Measurements from ENCODE around the gene CTSS.

DNA sequence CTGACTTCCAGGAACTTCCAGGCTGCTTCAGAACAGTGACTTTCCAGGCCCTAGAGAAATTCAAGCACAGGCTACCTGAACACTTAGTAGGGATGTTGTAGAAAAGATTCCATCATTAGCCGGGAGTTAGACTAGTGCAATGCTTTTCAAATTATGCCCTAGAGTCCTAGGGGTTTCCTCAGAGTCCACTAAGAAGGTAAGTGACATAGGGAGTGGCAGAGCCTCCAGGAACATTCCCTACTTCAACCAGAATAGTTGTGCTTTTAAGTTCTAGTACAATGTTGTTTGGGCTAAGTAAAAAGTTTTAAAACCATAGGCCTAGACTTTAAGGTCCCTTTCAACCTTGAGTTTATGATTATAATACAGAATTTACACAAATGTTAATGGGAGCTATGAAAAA, 59.5 kb downstream of the CTSS start:
- no peak for TF ChIP-seq CTCF (conservative IDR thresholded peaks at IDR 0.05; ENCODE audit: low read length)
- no peak for TF ChIP-seq EZH2phosphoT487 (IDR thresholded peaks at IDR 0.05; ENCODE audit: borderline replicate concordance, low read depth, low read length)

All from OCI-LY7 (cell line).